NCI-H2081 (cell line): ENCODE data around the gene PNMA1.

Source experiments
- DNase-seq, 2 experiments: peaks; one replicate each; lab custom pipeline; 2025; lab: John Stamatoyannopoulos, UW

PNMA1 gene

DNA sequence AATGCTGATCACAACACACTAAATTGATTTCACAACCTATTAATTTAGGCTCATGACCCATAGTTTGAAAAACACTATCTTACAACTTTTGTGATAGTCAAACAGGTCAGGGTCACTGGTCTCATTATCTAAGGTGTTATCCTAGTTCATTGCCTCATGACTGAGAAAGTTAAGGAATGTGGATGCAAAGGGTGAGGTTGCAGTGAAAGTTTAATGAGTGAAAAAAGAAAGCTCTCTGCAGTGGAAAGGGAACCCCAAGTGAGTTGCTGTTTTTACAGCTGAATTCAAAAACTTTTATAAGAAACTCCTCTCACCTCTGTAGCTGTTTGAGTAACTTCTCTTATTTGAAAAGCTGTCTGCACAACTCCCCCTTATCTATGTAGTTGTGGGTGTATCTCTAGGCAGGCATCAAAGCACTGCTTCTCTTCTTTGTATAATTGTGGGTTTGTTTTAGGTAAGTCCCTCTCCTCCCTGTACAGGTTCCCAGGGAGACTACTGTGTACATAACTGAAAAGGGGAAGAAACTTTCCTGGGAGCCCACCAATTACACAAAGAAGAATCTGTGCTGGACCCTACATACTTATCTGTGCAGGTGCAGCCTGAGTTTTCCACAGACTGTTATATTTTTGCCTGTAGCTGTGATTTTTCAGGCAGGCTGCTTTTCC lies 50.5 kb downstream of the PNMA1 start:
- no peak for DNase-seq

DNA sequence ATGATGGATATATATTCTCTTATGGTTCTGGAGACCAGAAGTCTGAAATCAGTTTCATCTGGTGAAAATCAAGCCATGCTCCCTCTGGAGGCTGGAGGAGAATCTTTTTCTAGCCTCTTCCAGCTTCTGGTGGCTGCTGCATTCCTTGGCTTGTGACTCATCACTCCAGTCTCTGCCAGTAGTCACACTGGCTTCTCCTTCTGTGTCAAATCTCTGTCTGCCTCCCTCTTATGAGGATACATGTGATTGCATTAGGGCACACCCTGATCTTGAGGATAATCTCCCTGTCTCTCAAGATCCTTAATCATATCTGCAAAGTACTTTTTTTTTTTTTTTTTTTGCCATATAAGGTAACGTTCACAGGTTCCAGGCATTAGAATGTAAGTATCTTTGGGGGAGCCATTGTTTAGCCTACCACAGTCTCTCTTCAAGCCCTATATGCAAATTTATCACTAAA lies 51.7 kb downstream of the PNMA1 start:
- no peak for DNase-seq

DNA sequence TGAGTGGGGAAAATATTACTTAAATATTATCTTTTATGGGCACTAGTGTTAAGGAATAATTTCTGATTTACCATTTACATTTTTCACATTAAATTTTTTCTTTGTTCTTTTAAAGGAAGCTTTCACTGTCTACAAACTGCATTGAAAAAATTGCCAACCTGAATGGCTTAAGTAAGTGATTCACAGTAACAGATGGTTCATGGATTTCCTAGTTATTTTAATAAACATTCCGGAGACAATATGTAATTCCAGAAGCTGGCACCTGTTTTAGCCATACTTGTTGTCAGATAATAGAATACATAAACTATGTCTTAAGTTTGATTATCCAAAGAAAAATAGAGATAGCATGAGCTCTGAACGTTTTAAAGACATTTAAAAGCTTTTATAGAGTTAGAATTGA lies 52.3 kb downstream of the PNMA1 start:
- no peak for DNase-seq
